HCT116 (cell line): ENCODE results near the gene NUP153. TPM values are rescaled to one million over a fixed set of nuclear protein-coding genes. Genes with fewer than 3 reads are reported as not detected.

Experiments
- ATAC-seq: fragments of 200-7000 bp; cut with Tn5 transposase; 2 replicates; pipeline ENCODE4 v1.9.1; 2020; ENCODE audit warnings: mild to moderate bottlenecking, moderate library complexity
- BruUV-seq: library from RNA; stranded (reverse); fragments of 400-500 nt; replicated peaks from 2 replicates; lab custom pipeline; 2021; lab: Mats Ljungman, UMichigan
- CTCF ChIA-PET: fragments of 300-600 bp; sonication (Branson Sonifier 250); formaldehyde crosslinking; loops from one replicate; lab custom pipeline; 2021; ENCODE audit warnings: antibody characterized with exemption; lab: Charles Lee
- POLR2A ChIA-PET: fragments of 300-600, 350-600 bp; sonication (Branson Sonifier 250); formaldehyde crosslinking; loops from one replicate; lab custom pipeline; 2021; ENCODE audit warnings: antibody characterized with exemption; lab: Charles Lee
- RAD21 ChIA-PET, 2 experiments: fragments of 300-600 bp; sonication (Branson Sonifier 250); formaldehyde crosslinking; loops; one replicate each; lab custom pipeline; 2023; ENCODE audit warnings: low total read pairs in 2 of 2; ENCODE audit not compliant: uncharacterized antibody in 2 of 2, unreplicated experiment in 2 of 2, low non-redundant PET in 1 of 2; lab: Charles Lee
- DNase-seq: peaks from one replicate; pipeline ENCODE4 v3.0.0-alpha.2; 2010; ENCODE audit warnings: low read depth, low spot score
- H2AFZ ChIP-seq: fragments of 200-600 bp; shearing (Covaris generic), sonication (generic); 2 replicates; pipeline ENCODE4 v1.6.1; 2017; ENCODE audit warnings: low read depth, mixed run types, mixed read lengths, antibody characterized with exemption, low read length; ENCODE audit not compliant: poor library complexity, severe bottlenecking
- H3K27ac ChIP-seq: 2 replicates; pipeline ENCODE4 v1.5.1; 2012; ENCODE audit warnings: low read depth, low read length
- H3K27me3 ChIP-seq: fragments of 200-600 bp; sonication (generic); 2 replicates; pipeline ENCODE4 v1.6.1; 2016; ENCODE audit warnings: mixed run types, low read length, mixed read lengths; ENCODE audit not compliant: insufficient read depth
- H3K36me3 ChIP-seq, 2 experiments: fragments of 200-500 bp in 1 of 2; fragments of 200-600 bp in 1 of 2; sonication (Bioruptor generic) in 1 of 2; sonication (generic) in 1 of 2; 2 replicates each; pipeline versions ENCODE4 v1.5.1 to v1.6.1; 2014 to 2016; ENCODE audit warnings: low read length in 2 of 2, inconsistent platforms in 1 of 2, mixed read lengths in 1 of 2, mixed run types in 1 of 2; ENCODE audit not compliant: insufficient read depth in 2 of 2, control insufficient read depth in 1 of 2
- H3K4me1 ChIP-seq, 2 experiments: fragments of 200-600 bp in 1 of 2; sonication (generic) in 1 of 2; 2 replicates each; pipeline versions ENCODE4 v1.5.1 to v1.6.1; 2012 to 2017; ENCODE audit warnings: low read length in 2 of 2, inconsistent platforms in 1 of 2, mild to moderate bottlenecking in 1 of 2, mixed read lengths in 1 of 2, mixed run types in 1 of 2, moderate library complexity in 1 of 2; ENCODE audit not compliant: insufficient read depth in 2 of 2, control insufficient read depth in 1 of 2
- H3K4me2 ChIP-seq: fragments of 200-600 bp; sonication (generic); 2 replicates; pipeline ENCODE4 v1.6.1; 2017; ENCODE audit warnings: mixed run types, low read length, mixed read lengths
- H3K4me3 ChIP-seq, 2 experiments: fragments of 200-600 bp in 1 of 2; sonication (generic) in 1 of 2; replicated peaks in 1 of 2; 2 replicates each; pipeline ENCODE4 v1.5.1; 2011 to 2016; ENCODE audit warnings: low read length in 2 of 2, control low read depth in 1 of 2, low read depth in 1 of 2, mild to moderate bottlenecking in 1 of 2, mixed read lengths in 1 of 2, mixed run types in 1 of 2
- H3K79me2 ChIP-seq: fragments of 200-600 bp; sonication (generic); 2 replicates; pipeline ENCODE4 v1.6.1; 2017; ENCODE audit warnings: mild to moderate bottlenecking, mixed run types, low read length, moderate library complexity, mixed read lengths; ENCODE audit not compliant: insufficient read depth
- H3K9ac ChIP-seq: fragments of 200-600 bp; sonication (generic); 2 replicates; pipeline ENCODE4 v1.6.1; 2016; ENCODE audit warnings: low read length, mixed read lengths
- H3K9me2 ChIP-seq: fragments of 200-600 bp; sonication (generic), shearing (Covaris generic); 2 replicates; pipeline ENCODE4 v1.6.1; 2017; ENCODE audit warnings: mixed run types, mild to moderate bottlenecking, moderate library complexity; ENCODE audit not compliant: insufficient read depth
- H3K9me3 ChIP-seq, 2 experiments: fragments of 200-500 bp in 1 of 2; fragments of 200-600 bp in 1 of 2; sonication (Bioruptor generic) in 1 of 2; sonication (generic) in 1 of 2; 2 replicates each; pipeline ENCODE4 v1.6.1; 2014 to 2017; ENCODE audit warnings: low read length in 2 of 2, mixed read lengths in 2 of 2, inconsistent platforms in 1 of 2, low read depth in 1 of 2, mild to moderate bottlenecking in 1 of 2, mixed run types in 1 of 2, moderate library complexity in 1 of 2; ENCODE audit not compliant: control insufficient read depth in 1 of 2, insufficient read depth in 1 of 2
- H4K20me1 ChIP-seq: fragments of 200-600 bp; sonication (generic), shearing (Covaris generic); 2 replicates; pipeline ENCODE4 v1.6.1; 2017; ENCODE audit warnings: mixed run types, mild to moderate bottlenecking, moderate library complexity; ENCODE audit not compliant: insufficient read depth
- CEBPB ChIP-seq: IDR thresholded peaks from 2 replicates; pipeline ENCODE4 v1.6.1; 2012; ENCODE audit warnings: low read depth
- FOSL1 ChIP-seq: IDR thresholded peaks from 2 replicates; pipeline ENCODE4 v1.6.1; 2012; ENCODE audit warnings: low read depth
- JUND ChIP-seq: IDR thresholded peaks from 2 replicates; pipeline ENCODE4 v1.6.1; 2012
- SP1 ChIP-seq: IDR thresholded peaks from 2 replicates; pipeline ENCODE4 v1.6.1; 2012; ENCODE audit warnings: low read depth
- YY1 ChIP-seq: IDR thresholded peaks from 2 replicates; pipeline ENCODE4 v1.6.1; 2011; ENCODE audit warnings: low read length, low read depth, moderate library complexity, mild to moderate bottlenecking; ENCODE audit not compliant: insufficient replicate concordance; ENCODE audit errors: extremely low read depth
- ZBTB33 ChIP-seq: IDR thresholded peaks from 2 replicates; pipeline ENCODE4 v1.6.1; 2011; ENCODE audit warnings: mild to moderate bottlenecking, low read length, moderate library complexity; ENCODE audit not compliant: insufficient replicate concordance; ENCODE audit errors: extremely low read depth
- intact Hi-C: fragments of 100-400 bp; cut with micrococcal nuclease; formaldehyde crosslinking; loops from 2 replicates; pipeline ENCODE4 v1.10.0; 2022
- total RNA-seq: library from RNA; stranded (reverse); gene quantifications from one replicate; pipeline ENCODE4 v1.2.1, GENCODE V29; 2021; ENCODE audit not compliant: unreplicated experiment

NUP153 gene
- total RNA-seq, 1 experiment from 2014 or later: 51.6 TPM

DNA sequence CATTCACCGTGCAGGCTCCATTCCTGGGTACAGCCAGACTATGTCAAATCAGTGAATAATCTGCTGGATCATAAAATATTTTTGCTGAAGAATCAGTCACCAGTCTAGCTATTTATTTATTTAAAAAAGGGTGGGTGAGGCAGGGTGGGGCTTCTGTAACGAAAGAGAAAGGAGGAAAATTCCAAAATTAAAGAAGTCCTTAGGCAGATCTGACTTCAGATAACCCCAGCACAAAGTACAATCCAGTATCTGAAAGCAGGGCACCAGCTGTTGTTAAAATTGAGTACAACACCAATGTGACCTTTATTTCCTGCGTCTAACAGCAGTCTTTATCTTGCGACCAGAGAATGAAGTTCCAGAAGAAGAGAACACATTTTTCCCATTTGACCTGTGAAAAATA, 90.9 kb downstream of the NUP153 start:
- Histone ChIP-seq H3K4me3 (no peak overlapping the region), H3K4me1 (no peaks in the 10 kb centered on the region), H3K9me2 (no peaks in the 10 kb centered on the region), H3K27ac (no peak overlapping the region), H3K9ac (no peak overlapping the region), H3K27me3 (no peaks in the 10 kb centered on the region), H3K4me2 (no peak overlapping the region), H3K9me3 (no peaks in the 10 kb centered on the region), H3K79me2 (peaks cover 32% of the 10 kb centered on the region), H4K20me1 (no peaks in the 10 kb centered on the region; the same call in 1 of the 2 replicates), H3K36me3 (peaks cover 5 to 14% of the 10 kb centered on the region in 2 experiments; a peak in 3 of 4 replicates), H2AFZ (no peak overlapping the region)
- BruUV-seq: no TSS peak
- DNase-seq (no peak), ATAC-seq (no peak)
- intact Hi-C loops: no loop called here
- no peak for TF ChIP-seq YY1
- RAD21 ChIA-PET: no interaction called here
- POLR2A ChIA-PET: no interaction called here
- CTCF ChIA-PET: no interaction called here

GRCh38 chr6:17612048-17612447, 94.7 kb downstream of the NUP153 start:
- Histone ChIP-seq H3K36me3 (peaks cover 5 to 14% of the 10 kb centered on the region in 2 experiments; a peak in 3 of 4 replicates), H3K4me1 (no peaks in the 10 kb centered on the region), H3K4me3 (no peak overlapping the region), H3K9ac (no peak overlapping the region), H3K9me3 (no peaks in the 10 kb centered on the region), H4K20me1 (no peaks in the 10 kb centered on the region), H2AFZ (no peak overlapping the region), H3K4me2 (no peak overlapping the region), H3K79me2 (no peaks in the 10 kb centered on the region), H3K27me3 (no peaks in the 10 kb centered on the region), H3K9me2 (no peaks in the 10 kb centered on the region), H3K27ac (no peak overlapping the region)
- no peak for DNase-seq
- intact Hi-C loops: no loop called here
- CTCF ChIA-PET: no interaction called here
- TF ChIP-seq FOSL1: no peak
- TF ChIP-seq CEBPB: no peak
- no peak for TF ChIP-seq SP1
- TF ChIP-seq ZBTB33: no peak
- TF ChIP-seq JUND: no peak
- BruUV-seq: no TSS peak
- ATAC-seq: no peak
- RAD21 ChIA-PET: no interaction called here
- POLR2A ChIA-PET: no interaction called here
